GF-D8 (cell line): Measurements from ENCODE around the gene PCGF1.

ENCODE experiments used
- DNase-seq: peaks from one replicate; lab custom pipeline; 2025; lab: John Stamatoyannopoulos, UW

PCGF1 gene

DNA sequence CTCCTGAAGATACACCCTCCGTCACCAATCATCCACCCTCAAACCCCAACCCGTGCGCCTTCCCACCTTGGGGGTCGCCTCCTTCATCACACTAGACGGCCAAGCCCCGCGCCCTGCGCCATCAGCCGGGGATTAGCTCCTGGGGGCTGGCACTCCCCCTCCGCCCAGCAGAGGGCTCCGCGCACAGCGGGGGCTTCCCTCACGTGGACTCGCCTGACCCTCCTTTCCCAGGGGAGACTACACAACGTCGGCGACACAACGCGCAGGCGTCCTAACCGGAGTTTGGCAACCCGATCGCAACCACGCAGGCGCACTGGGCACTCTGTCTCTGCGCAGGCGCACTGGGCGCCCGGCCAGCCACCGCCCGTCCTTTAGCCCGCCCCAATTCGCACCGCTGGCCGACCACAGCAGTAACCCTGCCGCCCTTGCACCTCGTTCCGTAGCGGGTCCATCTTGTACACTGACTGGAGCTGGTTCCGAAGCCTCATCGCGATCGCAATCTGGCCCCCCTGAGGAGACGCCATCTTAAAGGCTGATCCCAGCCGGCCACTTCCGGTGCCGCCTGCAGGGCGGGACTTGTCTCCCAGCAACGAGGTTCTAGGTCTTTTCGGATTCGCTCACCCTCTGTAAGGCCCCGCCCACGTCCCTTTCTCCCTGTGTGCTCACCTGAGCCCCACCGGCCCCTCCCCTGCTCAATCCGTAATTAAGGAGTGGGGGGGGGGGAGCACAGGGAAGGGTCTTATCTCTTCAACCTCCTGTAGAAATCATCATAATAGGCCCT is at the start of gene PCGF1:
PCGF1 (minus strand) TSS at position 551 of the 781 bp plus-strand sequence; CDS start at position 524, 27 bp downstream.
- peak; percentile 88 for DNase-seq

- DNase-seq: no peak
Measured at GRCh38 chr2:74556831-74557370, 49.4 kb upstream of the PCGF1 start.

GRCh38 chr2:74556159-74556558 is 48.7 kb upstream of the PCGF1 start:
- DNase-seq: no peak

- peak; percentile 36 for DNase-seq
Measured at GRCh38 chr2:74555610-74556103, 48.2 kb upstream of the PCGF1 start.

DNA sequence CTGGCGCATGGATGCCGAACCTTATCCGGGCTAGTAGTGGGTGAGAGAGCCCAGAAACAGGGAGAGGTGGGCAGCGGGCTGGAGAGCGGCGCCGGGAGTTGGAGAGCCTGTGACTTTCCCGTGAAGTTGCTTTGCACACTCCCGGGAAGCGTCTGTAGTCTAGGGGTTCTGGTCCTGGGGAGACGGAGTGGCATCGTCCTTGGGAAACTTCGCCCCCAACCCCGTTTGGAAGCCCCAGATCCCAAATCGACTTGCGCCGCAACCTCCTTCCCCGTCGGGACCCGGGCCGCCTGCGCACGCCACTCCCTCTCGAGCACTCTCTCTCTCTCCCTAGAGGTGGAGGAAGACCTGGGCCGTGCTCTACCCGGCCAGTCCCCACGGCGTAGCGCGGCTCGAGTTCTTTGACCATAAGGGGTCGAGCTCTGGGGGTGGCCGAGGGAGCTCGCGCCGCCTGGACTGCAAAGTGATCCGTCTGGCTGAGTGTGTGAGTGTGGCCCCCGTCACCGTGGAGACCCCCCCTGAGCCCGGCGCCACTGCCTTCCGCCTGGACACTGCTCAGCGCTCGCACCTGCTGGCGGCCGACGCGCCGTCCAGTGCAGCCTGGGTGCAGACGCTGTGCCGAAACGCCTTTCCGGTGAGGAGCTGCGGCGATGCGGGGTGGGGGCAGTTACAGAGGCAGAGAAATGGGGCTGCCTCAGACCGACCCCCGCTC is 47.5 kb upstream of the PCGF1 start:
- DNase-seq: no peak

DNA sequence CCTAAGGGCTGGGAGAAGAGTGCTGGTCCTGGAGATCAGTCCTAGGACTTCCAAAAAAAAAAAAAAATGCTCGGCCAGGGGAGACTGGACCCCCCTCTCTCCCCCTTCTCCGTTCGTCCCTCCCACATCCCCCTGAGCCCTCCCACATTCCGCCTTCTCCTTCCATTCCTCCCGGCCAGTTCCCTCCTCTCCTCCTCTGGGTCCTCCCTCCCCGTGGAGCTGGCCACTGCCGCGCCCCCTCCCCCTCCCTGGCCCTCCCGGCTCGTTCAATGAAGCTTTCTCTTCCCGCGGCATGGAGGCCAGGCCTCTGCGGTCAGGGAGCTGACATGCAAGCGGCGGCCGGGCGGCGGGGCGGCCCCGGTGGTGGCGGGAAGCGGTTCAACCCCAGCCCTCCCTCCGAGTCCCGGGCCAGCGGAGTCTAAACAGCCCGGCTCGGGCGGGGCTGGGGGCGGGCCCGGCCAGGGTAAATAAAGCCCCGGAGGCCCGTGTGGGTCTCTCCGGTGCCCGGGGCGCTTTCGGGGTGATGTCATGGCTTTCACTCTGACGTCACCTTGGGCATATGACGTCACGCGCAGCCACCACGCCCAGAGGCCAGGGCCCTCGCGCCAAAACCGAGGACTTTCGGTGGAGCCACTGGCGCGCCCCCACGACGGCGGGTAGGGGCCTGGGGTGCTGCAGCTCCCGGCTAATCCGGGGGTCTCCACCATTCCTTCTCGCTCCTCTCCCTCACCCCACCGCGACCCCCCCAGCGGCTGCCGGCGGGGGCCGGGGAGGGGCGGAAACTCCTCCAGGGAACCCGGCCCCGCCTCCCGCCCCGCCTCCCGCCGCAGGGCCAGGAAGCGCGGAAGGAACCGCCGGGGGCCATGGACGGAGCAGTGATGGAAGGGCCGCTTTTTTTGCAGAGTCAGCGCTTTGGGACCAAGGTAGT is 46.7 kb upstream of the PCGF1 start, which contains the start of the genes DOK1 and LOXL3:
DOK1 (plus strand) TSS at position 829 of the 928 bp plus-strand sequence; CDS start at position 864, 35 bp downstream.
LOXL3 (minus strand) TSS at position 51 of the 928 bp plus-strand sequence. CDS start 1,308 bp downstream, outside the sequence.
- peak; percentile 18 for DNase-seq

DNA sequence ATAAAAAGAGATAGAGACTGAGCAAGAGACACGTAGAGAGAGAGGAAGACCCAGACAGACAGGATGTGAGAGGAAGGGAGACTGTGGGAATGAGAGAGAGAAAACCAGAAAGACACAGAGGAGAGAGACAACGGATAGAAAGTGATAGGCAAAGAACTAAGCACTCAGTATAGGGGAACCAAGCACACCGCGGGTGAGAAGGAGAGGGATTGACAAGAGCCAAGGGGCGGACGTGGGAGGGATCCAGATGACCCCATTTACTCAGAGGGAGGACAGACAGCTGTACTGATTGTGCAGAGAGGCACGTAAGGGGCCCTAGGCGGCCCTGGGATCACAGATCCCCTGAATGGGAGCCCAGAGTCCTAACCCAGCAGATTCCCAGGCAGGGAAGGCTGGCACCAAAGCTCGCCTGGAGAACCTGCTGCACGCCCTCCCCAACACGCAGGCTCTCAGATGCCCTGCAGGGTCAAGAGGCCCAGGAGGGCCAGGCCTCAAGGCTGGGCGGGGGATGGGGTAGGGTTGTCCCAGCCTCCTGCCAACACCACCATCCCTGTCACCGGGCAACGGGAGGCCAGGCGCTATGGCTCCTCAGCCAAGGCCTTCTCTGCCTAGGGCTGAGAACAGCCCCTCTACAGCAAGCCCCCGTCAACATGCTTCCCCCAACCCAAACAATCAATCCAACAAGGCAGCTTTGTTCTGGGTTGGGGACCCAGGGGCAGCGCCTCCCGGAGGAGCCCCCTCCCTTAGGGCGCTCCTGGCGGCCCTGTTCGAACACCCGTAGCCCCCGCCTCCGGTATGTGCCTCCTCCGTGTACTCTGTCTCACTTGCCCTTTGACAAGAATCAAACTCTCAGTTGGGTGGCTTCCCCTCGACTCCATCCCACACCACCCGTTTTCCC is 45.7 kb upstream of the PCGF1 start:
- no peak for DNase-seq

DNA sequence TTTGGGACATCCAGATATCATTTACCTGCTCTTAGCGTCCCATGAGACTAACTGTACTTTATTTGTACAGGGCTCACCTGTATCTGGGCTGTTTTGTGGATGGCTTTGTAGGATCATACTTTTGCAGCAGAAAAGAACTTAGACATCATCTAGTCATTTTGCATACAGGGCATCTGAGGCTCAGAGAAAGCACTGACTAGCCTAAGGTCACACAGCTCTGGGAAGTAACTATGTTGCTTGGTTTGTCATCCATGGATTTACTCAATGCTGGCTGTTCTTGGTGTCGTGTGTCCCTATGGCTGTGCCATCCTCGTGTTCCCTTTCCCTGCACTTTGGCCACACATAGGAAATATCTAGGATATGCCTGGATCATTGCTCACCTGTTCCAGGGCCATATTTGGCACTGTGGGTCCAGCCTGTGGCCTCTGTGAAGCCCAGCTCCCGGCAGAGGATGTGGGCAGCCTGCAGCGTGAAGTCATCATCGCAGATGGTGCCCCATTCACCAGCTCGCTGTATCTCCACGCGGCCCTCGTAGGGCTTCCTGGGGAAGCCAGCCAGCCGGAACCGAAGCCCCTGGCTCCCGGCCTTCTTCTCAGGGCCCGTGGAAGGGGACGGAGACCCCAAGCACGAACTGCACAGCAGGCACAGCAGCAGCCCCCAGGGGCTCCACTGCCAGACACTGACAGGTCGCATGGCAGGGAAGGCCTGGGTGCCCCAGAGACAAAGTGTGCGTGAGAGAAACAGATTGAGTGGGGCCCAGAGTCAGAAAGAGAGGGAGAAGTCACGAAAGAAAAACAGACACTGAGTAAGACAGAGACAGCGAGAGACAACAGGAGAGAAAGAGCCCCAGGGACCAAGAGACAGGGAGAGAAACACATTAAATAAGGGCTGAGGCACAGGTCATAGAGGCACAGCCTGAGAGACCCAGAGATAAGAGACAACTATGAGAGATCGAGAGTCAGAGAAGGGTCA is 44.7 kb upstream of the PCGF1 start:
- peak; percentile 25 for DNase-seq

DNA sequence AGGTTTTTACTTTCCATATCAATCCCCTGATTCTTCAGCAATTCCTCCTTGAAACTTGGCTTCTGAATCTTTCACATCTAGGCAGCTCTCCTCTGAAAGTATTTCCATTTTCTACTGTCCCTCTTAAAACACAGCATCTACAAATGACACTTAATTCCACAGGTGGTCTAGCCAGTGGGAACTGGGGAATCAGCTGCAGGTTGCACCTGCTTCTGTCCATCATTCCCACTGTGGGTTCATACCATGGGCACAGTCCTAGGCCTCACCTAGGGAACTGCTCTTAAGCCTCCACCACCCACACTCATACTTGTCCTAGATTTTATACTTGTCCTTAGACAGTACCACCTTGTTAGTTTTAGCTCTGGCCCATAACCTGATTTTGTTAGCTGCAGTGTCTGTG is 44.0 kb upstream of the PCGF1 start:
- no peak for DNase-seq

- DNase-seq: no peak
Measured at GRCh38 chr2:74550231-74550630, 42.7 kb upstream of the PCGF1 start.

GRCh38 chr2:74548900-74549826 is 41.7 kb upstream of the PCGF1 start:
- peak; percentile 28 for DNase-seq

DNA sequence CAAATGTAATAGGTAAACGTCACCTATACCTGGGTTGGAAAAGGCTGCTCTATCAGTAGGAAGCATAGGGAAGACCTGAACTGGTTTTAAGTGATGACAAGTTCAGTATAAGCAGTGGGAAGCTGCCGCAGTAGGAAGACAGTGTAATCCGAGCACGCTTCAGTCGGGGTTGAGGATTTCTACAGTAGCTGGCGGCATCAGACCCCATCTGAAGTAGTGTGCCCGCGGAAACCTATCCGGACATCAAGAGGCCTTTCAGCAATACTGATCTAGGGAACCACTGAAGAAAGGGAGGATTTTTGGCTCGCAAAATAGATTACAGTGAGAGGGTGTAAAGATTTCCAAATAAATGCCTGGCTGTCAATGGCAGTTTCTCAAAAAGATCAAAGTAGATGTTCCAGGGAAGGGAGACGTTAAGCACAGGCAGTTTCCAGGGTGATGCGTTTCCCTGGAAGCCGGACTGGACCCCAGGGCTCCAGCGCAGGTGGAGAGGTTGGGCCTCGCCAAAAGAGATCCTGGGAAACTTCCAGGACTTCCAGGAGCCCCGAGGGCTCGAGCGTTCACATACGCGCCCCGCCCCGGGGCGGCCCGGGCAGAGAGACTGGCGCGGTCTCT is 40.9 kb upstream of the PCGF1 start:
- DNase-seq: no peak

DNA sequence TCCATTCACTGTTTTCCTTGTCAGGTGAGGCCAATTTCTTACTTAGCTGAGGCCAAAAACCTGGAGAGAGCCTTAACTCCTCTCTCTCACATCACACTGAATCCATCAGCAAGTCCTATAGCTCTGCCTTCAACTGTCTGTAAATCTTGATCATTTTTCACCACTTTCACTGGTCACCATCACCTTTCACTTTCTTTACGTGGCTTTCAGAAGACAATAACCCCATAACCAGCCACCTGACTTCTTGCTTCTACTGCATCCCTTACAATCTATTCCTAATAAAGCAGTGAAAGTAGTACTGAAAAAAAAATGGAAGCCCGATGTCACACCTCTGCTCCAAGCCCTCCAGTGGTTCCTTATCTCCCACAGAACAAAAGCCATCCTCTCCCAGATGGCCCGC is 38.5 kb upstream of the PCGF1 start:
- no peak for DNase-seq

DNA sequence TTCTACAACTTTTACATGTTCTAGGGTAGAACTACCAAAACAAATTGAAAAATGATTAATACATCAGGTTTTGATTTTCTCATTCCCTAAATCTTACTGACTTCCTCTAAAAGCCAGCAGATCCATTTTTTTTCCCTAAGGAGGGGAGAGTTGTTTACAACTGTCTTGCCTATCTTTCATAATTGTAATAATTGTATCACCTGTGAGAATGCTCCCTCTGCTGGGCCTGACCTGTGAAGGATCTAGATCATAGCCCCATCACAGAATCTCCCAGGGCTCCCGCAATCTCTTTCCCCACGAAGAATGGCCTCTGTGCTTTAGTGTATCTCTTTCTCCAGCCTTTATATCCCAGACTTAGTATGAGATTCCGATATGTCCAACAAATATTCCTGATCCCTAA is 37.1 kb upstream of the PCGF1 start:
- no peak for DNase-seq

DNA sequence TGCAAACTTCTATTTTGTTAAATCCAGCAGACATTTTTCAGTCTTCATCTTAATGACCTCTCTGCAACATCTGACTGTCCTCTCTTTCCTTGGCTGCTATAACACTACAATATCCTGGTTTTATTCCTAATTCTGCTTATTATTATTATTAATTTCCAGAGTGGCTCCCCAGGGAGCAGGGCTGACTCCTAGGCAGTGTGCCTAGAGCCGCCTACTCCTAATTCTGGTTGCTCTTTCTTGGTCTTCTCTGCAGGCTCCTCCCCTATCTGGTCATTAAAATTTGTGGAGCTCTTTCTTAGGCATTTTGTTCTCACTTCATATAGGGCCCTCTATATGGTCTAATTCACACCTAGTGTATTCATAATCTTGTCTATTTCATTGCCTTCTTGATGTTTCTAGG is 35.5 kb upstream of the PCGF1 start:
- DNase-seq: no peak

GRCh38 chr2:74540291-74540690 is 32.8 kb upstream of the PCGF1 start:
- DNase-seq: no peak

GRCh38 chr2:74538881-74539339 is 31.4 kb upstream of the PCGF1 start:
- peak; percentile 33 for DNase-seq

DNA sequence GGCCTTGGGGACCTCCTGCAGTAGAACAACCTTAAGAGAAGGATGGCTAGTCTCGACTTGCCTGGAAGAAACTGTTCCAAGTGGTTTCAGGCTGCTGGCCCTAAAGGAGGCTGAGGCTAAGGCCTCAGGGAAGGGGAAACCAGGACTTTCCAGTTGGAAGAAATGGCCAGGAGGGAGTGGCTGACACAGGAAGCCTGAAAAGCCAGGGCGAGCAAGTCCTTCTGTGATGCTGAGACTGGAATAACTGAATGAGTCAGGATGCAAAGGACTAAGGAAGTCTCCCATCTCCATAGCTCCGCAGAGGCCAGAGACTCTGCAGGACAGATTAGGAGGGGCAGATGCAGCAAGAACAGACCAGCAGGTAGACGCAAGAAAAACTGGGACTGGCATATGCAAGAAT is 29.6 kb upstream of the PCGF1 start:
- no peak for DNase-seq
